Hepatocyte (in vitro differentiated cells): Measurements from ENCODE around the gene C1orf21.

Experiments used
- CTCF ChIP-seq: fragments of 200-600 bp; sonication (generic); IDR thresholded peaks from 2 replicates; pipeline ENCODE4 v1.5.1; 2016; ENCODE audit warnings: antibody characterized with exemption, mild to moderate bottlenecking; ENCODE audit not compliant: poor library complexity
- EZH2phosphoT487 ChIP-seq: fragments of 200-600 bp; sonication (generic); IDR thresholded peaks from one replicate; pipeline ENCODE4 v1.6.1; 2018; ENCODE audit warnings: antibody characterized with exemption, mild to moderate bottlenecking, low read depth, moderate library complexity; ENCODE audit not compliant: unreplicated experiment, severe bottlenecking

- peak; percentile 69 for TF ChIP-seq CTCF
- no peak for TF ChIP-seq EZH2phosphoT487
These were observed 176.5 kb downstream of the C1orf21 start for GRCh38 chr1:184563308-184563707.
